Activated effector memory CD4-positive, alpha-beta T cell treated with anti-CD3 and anti-CD28 coated beads, Interleukin-2, amount 50 U/mL, for 16 hours (primary cell): ENCODE data around the gene NCK2.
A peak's percentile ranks its signal among the peaks of the same experiment; 100 is the strongest.

Experiments used
- DNase-seq: peaks from one replicate; pipeline ENCODE4 v3.0.0-alpha.2; 2020

NCK2 gene

GRCh38 chr2:105903051-105903674 lies 158.5 kb downstream of the NCK2 start:
- no peak for DNase-seq

DNA sequence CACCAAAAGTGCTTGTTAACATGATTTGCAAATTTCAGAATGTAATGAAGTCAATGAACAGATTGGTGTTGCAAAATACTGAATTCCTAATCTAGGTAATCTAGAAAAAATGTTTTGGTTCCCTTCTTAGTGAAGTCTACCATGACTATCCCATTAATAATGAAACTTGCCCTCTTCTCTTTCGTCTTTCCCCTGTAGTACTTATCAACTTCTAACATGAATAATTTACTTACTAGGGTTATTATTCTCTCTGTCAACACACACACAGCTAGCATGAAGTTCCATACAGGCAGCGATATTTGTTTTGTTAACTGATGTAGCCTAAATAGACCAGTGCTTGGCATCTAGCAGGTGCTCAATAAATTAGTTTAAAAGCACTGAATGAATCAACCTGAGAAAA lies 160.2 kb downstream of the NCK2 start:
- no peak for DNase-seq

DNA sequence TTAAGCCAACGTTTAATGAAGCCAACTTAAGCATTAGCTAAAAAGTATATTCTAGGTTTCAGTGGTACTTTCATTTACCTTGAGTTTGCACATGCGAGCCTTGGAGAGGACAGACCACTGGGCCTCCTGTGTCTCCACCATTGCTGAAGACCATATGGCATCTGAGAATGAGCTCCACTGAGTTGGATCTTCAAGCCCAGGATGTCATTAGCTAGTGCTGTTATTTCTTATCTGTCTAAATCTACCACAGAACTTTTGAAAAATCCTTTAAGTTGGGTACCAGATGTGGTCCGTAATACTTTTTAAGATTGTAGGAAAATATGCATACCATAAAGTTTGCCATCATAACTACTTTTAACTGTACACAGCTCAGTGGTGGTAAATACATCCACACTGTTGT lies 161.8 kb downstream of the NCK2 start:
- no peak for DNase-seq

DNA sequence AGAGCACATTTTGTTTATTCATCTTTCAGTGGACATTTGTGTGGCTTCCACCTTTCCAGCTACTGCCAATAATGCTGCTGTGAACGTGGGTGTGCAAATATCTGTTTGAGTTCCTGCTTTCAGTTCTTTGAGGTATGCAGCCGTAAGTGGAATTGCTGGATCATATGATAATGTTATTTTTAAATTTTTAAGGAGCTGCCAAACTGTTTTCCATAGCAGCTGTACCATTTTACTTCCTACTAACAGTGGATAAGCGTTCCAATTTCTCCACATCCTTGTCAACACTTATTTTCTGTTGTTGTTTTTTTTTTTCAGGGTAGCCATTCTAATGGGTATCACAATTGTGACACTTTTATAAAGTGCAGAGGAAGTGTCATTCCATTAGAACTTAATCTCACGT lies 162.5 kb downstream of the NCK2 start:
- no peak for DNase-seq

DNA sequence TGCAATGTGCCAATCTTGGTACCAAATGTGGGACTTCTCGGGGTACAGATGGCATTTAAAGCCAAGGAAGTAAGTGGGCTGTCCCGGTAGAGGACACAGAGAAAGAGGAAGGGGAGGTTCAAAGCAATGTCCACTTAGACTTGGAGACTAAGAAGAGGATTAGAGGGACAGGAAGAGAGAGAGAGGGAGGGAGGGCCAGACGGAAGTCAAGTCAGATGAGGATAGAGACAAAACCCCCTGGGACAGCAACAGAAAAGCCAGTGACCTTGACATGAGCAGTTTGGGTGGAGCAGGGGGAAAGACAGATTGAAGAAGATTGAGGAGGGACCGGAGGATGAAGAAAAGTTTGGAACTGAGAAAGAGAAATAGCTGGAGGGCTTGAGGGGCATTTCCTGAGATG lies 164.5 kb downstream of the NCK2 start:
- no peak for DNase-seq

DNA sequence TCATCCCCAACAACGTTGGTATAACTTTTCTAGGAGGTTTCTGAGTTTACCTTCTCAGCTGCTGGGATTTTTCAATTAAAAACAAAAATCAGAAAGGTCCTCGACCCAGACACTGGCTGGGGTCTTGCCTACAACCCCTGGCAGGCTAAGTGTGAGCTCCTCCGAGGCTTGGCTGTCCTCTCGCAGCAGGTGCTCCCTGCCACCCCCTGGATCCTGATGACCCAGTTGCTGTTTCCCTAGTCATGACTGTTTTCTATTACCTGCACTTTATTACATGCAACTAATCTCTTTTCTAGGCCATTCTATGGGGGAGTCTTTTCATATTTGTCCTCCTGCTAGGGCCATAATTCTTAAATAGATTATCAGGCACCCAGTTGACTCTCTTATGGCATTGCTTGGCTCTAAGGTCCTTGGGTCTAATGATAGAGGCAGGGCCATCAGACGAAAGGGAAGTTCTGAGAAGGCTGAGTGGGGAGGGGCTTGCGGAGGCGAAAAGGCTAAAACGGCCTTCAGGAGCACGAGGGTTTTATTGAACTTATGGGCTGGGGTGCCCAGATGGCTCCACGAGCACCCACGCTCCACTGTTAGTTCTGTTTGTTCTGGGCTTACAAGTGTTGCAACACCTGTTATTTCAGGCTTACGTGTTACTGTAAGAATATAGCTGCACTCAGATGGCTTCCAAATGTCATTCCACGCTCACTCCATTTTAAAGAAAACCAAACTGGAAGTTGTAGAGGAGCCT lies 166.0 kb downstream of the NCK2 start:
- DNase-seq = no peak

- no peak for DNase-seq
Measured at GRCh38 chr2:105911425-105911824, 166.7 kb downstream of the NCK2 start.

DNA sequence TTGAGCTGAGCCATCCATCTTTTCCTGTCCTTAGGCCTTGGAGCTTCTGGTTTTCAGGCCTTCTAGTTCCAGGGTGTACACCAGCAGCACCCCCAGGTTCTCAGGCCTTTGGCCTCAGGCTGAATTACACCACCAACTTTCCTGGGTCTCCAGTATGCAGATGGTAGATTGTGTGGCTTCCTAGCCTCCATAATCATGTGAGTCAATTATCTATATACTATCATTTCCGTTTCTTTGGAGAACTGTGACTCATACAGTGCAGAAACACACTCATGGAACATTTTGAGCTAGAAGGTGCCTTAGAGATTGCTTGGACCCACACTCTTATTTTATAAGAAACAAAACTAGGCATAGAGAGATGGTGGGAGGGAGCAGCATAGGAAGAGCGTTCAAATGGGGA lies 167.4 kb downstream of the NCK2 start:
- DNase-seq = no peak

DNA sequence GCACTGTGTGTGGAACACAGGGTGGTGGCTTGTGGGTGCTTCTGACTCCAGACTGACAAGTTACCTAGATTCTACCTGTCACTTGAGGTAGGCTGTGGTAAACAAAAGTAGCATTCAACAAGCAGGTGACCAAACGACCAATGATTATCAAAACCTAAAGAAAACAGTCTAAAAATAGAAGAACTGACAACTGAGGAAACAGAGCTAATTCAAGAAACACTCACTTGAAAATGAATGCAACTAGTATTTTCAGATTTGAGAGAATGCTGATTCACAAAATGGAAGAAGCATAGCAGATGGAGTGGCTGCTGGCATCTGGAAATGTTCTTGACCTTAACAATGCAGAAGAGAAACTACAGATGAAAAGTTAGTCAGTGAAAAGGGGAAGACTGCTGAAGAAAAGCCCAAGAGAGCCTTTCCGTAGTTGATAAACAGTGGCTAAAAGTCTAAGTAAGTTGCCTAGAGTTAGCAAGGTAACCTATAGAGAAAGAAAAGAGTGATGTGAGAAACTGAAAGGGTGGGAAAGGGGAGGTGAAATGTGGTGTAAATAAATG lies 170.4 kb downstream of the NCK2 start:
- DNase-seq = no peak

DNA sequence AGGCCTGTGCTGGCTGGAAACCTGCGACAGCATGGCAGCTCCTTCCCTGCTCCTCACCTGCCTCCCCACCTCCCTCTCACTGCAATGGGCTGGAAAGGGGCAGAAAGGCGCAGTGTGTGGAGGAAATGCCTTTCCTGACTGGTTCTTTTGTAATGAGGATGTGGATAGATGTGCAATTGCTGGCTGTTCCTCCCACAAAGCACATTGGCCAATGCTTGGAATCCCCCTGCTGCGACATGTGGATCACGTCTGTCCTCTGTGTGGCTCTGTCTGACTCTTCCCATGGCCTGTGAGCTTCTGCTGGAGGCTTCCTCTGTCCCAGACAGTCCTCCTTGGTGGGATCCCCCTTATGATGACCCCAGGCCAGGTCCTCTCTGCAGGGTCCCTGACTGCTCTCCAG lies 172.5 kb downstream of the NCK2 start:
- no peak for DNase-seq

GRCh38 chr2:105917688-105918087 lies 173.0 kb downstream of the NCK2 start:
- DNase-seq = no peak

- no peak for DNase-seq
Measured at GRCh38 chr2:105919191-105919811, 174.6 kb downstream of the NCK2 start.

DNA sequence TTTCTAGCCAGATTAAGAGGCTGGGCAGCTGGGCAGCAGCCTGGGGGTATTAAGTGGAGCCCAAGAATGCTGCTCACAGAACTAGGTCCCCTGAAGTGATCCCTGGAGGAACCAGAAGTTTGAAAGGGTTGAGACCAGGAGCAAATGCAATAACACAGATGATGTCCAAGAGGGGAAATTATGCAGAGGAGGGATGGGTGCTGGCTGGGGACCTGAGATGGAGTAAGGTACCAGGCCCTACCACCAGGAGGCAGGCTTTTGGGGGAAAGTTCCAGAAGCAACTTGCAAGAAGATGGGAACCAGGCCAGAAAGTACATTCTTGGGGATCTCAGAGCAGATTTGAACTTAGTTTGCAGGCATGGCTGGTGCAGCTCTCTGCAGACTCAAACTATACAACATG lies 175.1 kb downstream of the NCK2 start:
- DNase-seq = peak; percentile 84

- DNase-seq = no peak
Measured at GRCh38 chr2:105924271-105924670, 179.6 kb downstream of the NCK2 start.

- no peak for DNase-seq
Measured at GRCh38 chr2:105924932-105925331, 180.2 kb downstream of the NCK2 start.

DNA sequence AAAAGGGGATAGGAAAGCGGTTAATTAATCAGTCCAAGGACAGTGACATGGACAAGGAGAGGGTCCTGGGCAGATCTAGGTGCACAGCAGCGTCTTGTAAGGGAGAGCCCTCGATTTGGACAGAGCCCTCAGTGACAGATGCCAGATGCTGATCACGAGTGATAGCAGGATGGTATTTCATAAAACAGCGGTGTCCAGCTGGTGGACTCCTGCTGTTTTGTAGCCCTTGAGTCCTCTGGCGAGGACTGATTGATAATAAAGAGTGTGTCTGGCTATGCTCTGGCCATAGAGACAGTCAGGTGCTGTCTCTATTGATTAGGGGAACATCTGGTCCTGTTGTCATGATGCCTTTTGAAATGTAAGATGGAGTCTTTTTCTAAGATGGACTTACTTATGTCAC lies 180.7 kb downstream of the NCK2 start:
- no peak for DNase-seq

DNA sequence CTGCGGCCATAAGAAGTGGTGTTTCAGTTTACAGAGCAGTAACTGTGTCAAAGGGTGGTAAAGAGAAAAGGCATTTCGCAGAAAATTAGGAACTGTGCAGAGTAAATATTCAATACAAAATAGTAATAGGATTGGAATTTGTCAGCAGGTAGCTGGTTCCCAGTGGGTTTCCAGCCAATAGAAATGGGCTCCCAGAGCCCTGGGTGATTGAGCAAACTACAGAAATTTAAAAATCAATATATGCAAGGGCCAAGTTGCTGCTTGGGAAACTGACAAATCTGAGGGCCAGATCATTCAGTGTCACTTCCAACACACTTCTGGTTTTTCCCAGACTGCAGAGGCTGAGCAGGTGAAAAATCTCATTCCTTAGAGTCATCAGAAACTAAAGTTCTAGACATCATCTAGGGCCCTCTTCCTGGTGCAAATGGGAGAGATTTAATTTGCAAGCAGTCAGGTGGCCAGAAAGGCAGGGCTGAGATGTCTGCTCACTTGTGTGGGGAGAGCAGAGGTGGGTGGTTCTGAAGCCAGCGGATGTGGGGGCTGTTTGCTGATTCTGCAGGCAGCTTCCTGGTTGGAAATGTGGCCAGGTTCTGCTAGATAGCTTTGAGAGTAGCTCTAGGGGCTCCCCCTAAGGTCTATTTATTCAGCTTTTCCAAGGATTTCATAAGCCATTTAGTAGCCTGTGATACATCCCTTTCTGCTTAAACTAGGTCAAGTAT lies 182.4 kb downstream of the NCK2 start:
- peak; percentile 80 for DNase-seq

DNA sequence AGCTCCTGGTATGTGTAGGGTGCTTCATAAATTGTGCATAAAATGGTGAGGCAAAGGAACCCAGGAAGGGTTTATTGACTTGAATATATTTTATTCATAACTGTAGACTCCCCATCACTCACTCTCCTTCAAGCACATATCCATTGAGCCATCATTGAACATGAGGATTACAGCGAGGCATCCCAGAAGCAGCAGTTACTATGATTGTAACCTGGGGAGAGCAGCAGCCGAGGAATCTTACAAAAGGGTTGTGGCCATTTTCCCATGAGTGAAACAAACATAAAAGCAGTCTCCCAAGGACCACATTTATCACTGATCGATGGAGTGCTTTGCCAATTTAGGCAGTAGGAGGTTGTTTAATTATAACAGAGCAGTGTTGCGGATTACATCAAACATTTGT lies 183.4 kb downstream of the NCK2 start:
- no peak for DNase-seq

GRCh38 chr2:105928563-105928962 lies 183.9 kb downstream of the NCK2 start:
- DNase-seq = no peak

- DNase-seq = peak; percentile 73
Measured at GRCh38 chr2:105929516-105929915, 184.8 kb downstream of the NCK2 start.

DNA sequence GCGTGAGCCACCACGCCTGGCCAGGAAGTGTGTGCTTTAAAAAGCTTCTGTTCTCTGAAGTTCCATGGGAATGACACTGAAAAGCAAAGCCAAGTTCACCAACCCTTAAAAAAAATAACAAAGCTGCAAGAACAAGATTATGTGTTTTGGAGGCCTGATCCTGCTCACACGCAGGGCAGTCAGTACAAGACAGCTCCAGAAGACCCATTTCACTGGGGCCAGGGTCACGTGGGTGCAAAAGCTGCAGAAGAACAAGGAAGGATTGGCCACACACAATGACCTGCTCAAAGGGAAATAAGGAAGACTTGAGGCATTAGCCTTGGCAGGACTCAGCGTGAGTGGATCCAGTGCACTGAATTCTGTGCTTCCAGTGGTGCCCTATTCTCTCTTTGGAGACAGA lies 187.9 kb downstream of the NCK2 start:
- no peak for DNase-seq

GRCh38 chr2:105933906-105934305 lies 189.2 kb downstream of the NCK2 start:
- DNase-seq = no peak

GRCh38 chr2:105934467-105934866 lies 189.8 kb downstream of the NCK2 start:
- peak; percentile 72 for DNase-seq
